ENCODE measurements around the gene NANOS2. TPM values are rescaled to one million over a fixed set of nuclear protein-coding genes. Genes with fewer than 3 reads are reported as not detected.

NANOS2 gene
- total and polyA plus RNA-seq, 2 of the 13 experiments (the other 11 are each of a cell fraction or from before 2014, with no cell fraction given): not detected

DNA sequence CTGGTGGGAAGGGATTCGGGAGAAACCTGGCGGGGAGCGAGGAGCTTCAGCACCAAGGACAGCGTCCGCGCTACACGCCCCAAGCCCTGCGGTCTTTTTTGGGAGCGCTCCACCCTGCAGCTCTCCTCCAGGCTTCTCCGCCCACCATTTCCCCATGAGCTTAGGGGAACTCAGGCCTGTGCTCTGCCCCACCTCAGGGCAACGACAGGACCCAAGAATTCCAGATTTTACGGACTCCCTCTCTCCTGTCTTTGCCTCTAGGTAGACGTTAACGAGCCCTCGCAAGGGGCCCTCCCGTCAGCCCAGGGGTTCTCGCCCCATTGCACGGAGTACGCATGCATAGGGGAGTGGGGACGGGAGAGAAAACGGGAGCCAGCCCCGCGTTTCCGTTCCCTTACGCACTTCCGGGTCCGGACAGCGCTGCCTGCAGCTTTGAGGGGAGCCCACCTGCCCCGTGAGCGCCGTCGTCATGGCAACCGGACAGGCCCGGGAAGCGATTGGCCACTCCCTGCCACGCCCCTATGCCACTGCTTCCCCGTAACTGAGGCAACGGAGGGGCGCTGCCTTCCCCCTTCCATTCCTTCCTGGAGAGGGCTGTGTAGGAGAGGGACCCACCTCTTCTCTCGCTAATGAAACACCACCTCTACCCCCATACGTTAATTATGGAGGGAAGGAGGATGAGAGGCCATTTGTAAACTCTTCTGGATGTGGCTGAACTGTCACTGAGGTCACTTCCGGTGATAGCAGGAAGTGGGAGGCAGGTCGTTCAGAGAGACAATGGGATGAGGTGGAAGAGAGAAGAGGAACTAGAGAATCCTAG, 38.3 kb upstream of the NANOS2 start (continued):
- TF ChIP-seq, protein P1, sequence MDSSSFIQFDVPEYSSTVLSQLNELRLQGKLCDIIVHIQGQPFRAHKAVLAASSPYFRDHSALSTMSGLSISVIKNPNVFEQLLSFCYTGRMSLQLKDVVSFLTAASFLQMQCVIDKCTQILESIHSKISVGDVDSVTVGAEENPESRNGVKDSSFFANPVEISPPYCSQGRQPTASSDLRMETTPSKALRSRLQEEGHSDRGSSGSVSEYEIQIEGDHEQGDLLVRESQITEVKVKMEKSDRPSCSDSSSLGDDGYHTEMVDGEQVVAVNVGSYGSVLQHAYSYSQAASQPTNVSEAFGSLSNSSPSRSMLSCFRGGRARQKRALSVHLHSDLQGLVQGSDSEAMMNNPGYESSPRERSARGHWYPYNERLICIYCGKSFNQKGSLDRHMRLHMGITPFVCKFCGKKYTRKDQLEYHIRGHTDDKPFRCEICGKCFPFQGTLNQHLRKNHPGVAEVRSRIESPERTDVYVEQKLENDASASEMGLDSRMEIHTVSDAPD (CRISPR knock-in tag; IDR thresholded peaks at IDR 0.05): no peak
- TF ChIP-seq, protein P2, sequence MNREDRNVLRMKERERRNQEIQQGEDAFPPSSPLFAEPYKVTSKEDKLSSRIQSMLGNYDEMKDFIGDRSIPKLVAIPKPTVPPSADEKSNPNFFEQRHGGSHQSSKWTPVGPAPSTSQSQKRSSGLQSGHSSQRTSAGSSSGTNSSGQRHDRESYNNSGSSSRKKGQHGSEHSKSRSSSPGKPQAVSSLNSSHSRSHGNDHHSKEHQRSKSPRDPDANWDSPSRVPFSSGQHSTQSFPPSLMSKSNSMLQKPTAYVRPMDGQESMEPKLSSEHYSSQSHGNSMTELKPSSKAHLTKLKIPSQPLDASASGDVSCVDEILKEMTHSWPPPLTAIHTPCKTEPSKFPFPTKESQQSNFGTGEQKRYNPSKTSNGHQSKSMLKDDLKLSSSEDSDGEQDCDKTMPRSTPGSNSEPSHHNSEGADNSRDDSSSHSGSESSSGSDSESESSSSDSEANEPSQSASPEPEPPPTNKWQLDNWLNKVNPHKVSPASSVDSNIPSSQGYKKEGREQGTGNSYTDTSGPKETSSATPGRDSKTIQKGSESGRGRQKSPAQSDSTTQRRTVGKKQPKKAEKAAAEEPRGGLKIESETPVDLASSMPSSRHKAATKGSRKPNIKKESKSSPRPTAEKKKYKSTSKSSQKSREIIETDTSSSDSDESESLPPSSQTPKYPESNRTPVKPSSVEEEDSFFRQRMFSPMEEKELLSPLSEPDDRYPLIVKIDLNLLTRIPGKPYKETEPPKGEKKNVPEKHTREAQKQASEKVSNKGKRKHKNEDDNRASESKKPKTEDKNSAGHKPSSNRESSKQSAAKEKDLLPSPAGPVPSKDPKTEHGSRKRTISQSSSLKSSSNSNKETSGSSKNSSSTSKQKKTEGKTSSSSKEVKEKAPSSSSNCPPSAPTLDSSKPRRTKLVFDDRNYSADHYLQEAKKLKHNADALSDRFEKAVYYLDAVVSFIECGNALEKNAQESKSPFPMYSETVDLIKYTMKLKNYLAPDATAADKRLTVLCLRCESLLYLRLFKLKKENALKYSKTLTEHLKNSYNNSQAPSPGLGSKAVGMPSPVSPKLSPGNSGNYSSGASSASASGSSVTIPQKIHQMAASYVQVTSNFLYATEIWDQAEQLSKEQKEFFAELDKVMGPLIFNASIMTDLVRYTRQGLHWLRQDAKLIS (CRISPR knock-in tag; IDR thresholded peaks at IDR 0.05): no peak
- TF ChIP-seq KLF11 (CRISPR knock-in tag; IDR thresholded peaks at IDR 0.05): no peak
- TF ChIP-seq, protein P3, sequence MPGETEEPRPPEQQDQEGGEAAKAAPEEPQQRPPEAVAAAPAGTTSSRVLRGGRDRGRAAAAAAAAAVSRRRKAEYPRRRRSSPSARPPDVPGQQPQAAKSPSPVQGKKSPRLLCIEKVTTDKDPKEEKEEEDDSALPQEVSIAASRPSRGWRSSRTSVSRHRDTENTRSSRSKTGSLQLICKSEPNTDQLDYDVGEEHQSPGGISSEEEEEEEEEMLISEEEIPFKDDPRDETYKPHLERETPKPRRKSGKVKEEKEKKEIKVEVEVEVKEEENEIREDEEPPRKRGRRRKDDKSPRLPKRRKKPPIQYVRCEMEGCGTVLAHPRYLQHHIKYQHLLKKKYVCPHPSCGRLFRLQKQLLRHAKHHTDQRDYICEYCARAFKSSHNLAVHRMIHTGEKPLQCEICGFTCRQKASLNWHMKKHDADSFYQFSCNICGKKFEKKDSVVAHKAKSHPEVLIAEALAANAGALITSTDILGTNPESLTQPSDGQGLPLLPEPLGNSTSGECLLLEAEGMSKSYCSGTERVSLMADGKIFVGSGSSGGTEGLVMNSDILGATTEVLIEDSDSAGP (CRISPR knock-in tag; IDR thresholded peaks at IDR 0.05; ENCODE audit: borderline replicate concordance): peak; percentile 27; the same call in 1 of the 2 replicates
- TF ChIP-seq NFKBIZ (CRISPR knock-in tag; IDR thresholded peaks at IDR 0.05): 0 out of 2 replicates have a peak, but pooled peaks have one; percentile 48
- TF ChIP-seq, protein P4, sequence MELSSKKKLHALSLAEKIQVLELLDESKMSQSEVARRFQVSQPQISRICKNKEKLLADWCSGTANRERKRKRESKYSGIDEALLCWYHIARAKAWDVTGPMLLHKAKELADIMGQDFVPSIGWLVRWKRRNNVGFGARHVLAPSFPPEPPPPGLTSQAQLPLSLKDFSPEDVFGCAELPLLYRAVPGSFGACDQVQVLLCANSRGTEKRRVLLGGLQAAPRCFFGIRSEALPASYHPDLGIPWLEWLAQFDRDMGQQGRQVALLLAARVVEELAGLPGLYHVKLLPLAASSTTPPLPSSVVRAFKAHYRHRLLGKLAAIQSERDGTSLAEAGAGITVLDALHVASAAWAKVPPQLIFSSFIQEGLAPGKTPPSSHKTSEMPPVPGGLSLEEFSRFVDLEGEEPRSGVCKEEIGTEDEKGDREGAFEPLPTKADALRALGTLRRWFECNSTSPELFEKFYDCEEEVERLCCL (CRISPR knock-in tag; IDR thresholded peaks at IDR 0.05; ENCODE audit: borderline replicate concordance): no peak
- TF ChIP-seq SMAD3 (CRISPR knock-in tag; IDR thresholded peaks at IDR 0.05): 0 out of 2 replicates have a peak, but pooled peaks have one; percentile 50
- no peak for TF ChIP-seq MEF2D (CRISPR knock-in tag; IDR thresholded peaks at IDR 0.05)
- TF ChIP-seq SRY (CRISPR knock-in tag; IDR thresholded peaks at IDR 0.05): 0 out of 2 replicates have a peak, but pooled peaks have one; percentile 49
- no peak for TF ChIP-seq ZZZ3 (CRISPR knock-in tag; IDR thresholded peaks at IDR 0.05; ENCODE audit: borderline replicate concordance)
- TF ChIP-seq, protein P5, sequence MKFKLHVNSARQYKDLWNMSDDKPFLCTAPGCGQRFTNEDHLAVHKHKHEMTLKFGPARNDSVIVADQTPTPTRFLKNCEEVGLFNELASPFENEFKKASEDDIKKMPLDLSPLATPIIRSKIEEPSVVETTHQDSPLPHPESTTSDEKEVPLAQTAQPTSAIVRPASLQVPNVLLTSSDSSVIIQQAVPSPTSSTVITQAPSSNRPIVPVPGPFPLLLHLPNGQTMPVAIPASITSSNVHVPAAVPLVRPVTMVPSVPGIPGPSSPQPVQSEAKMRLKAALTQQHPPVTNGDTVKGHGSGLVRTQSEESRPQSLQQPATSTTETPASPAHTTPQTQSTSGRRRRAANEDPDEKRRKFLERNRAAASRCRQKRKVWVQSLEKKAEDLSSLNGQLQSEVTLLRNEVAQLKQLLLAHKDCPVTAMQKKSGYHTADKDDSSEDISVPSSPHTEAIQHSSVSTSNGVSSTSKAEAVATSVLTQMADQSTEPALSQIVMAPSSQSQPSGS (CRISPR knock-in tag; IDR thresholded peaks at IDR 0.05): no peak
- TF ChIP-seq PAX8 (CRISPR knock-in tag; IDR thresholded peaks at IDR 0.05; ENCODE audit: borderline replicate concordance): no peak
- TF ChIP-seq NR2F6 (IDR thresholded peaks at IDR 0.05): no peak
- no peak for TF ChIP-seq NR2F6 (CRISPR knock-in tag; IDR thresholded peaks at IDR 0.05)
- TF ChIP-seq ZNF572 (CRISPR knock-in tag; IDR thresholded peaks at IDR 0.05): peak; percentile 36; the same call in 1 of the 2 replicates

Measured in HepG2 (cell line).